HG03139 (cell line): Measurements from ENCODE around the gene METTL14.

Experiments used
- ATAC-seq: cut with Tn5 transposase; IDR thresholded peaks from one replicate; pipeline ENCODE4 v1.9.1; 2021; ENCODE audit not compliant: unreplicated experiment

The METTL14 gene

DNA sequence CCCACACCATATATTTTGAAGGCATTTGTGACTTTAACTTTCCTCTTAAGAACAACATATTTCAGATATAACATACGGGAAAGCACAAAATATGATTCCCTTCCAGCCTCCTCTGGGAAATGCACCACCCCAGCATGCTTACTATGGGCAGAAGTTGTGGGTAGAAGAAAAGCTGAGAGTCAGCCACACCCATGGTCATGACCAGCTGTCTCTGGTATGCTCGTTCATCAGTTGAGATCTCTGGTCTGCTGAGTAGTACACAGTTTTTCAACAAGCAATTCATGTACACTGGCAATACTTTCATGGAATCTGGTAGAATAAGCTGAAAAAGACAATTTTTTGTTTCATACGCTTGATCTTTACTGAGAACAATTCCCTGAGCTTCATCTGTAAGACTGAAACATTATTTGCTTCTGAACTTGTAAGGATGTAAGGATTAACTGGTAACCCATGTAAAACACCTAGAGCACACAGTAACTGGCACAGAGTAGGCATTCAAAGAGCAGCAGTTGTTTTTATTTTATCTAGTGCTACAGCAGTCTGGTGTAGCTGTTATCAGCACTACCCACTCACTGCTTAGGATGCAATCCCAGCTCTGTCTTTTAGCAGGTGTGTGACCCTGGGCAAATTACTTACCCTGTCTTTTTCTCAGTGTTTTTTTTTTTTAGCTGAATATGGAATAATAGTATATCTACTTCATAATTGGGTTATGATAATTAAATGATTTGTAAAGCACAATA lies 47.6 kb downstream of the METTL14 start:
- no peak for ATAC-seq

DNA sequence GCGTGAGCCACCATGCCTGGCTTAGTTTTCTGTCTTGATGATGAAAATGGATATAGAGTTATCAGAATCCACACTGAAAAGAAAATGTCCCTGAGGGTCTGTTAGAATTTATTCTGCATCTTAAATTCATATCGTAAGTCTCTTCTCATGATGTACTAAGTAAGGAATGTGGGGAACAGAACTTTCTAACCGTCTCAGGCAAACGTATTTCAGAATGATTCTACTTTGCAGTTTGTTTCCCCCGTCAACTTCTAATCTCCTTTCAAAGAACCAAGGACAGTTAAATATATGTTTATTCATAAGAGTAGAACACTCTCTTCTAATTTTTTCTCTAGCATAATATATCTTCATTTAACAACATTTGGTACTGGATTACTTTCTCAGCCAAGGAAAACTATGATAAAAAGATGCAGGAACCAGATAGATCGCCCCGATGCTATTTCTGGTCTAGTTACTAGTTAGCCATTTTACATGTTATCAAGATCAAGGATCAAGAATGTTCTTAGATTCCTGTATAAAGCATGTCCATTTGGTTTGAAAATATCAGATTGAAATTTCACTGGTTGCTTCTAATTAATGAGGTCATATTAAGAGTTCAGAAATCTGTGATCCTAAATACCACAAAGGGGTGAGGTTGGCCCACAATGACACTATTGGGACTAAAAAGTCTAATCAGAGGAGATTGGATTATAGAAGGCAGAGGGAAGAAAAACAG lies 49.5 kb downstream of the METTL14 start:
- ATAC-seq = no peak

DNA sequence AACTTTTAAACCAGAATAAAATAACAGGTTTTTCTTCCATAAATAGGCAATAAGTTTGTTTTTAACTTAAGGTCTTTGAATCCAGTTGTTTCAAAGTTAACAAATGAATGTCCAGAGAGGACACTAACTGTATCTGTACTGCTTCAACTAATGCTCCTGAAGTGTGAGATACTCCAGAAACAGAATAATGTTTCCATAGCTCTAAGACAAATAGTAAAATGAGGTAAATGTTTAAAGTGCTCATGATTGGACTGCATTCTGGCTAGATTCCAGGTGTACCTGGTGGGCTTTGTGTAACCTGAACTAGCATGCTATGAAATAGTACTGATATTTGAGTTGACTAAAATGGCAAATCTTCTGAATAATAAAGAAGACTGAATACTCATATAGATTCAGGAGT lies 51.7 kb downstream of the METTL14 start:
- ATAC-seq = no peak

DNA sequence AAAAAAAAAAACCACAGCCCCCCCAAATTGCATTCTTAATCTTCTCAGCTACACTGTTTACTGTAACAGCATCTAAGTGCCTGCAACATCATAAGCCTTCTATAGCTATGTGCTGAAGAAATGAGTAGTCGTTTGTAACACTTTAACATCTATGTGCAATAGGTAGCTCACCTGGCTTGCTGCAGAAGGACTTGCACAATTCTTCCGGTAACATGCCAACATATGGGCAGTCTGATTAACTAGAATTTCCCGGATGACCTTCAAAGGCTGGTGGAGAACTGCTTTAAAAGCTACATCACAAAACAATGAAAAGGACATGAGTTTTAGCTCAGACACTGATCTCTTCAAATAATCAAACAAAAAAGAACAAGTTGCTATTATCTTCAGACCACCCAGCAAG lies 52.9 kb downstream of the METTL14 start:
- no peak for ATAC-seq

DNA sequence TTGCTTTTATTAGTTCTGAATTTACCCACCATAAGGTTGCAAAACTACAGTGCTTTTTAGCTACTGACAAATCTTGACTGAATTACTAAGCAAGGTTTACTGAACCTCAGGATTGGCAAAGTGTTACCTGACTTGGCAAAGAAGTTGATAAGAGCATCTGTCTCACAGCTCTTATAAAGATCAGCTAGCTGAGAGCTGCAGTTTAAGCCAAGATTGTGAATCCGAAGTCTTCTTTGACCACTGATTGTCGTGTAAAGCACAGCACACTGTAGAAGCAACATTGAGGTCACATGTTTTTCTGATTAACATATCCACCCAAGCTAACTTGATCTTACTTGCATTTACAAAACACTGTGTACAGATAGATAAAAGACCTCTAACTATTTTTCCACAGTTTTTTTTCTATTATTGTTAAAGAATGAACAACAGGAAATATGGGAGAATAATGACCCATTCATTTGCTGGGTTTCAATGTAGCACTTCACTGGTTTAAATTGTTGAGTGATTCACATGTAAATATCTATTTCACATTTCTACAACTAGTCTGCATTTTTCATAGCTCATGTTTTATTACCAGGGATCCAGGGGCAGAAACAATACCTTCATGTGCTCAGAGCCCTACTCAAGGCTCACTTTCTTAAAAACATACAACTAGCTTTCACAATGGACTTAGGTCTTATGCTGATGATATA lies 54.0 kb downstream of the METTL14 start:
- ATAC-seq = no peak

DNA sequence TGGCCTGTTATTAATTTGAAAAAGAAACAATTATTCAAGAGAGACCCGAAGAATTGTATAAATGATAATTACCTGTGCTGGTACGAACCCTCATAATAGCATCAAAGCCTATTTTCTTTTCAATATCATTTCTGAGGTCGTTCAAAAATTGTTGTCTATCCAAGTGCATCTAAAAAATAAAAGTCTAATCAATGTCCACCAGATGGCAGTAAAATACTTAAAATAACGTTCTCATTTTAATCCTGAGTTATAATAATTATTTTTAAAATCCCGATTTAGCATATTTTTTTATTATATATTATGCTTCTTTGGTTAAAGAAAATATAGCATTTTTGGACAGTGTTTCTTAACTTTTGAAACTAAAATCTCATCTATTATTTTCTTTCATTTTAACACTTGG lies 55.7 kb downstream of the METTL14 start:
- ATAC-seq = no peak

DNA sequence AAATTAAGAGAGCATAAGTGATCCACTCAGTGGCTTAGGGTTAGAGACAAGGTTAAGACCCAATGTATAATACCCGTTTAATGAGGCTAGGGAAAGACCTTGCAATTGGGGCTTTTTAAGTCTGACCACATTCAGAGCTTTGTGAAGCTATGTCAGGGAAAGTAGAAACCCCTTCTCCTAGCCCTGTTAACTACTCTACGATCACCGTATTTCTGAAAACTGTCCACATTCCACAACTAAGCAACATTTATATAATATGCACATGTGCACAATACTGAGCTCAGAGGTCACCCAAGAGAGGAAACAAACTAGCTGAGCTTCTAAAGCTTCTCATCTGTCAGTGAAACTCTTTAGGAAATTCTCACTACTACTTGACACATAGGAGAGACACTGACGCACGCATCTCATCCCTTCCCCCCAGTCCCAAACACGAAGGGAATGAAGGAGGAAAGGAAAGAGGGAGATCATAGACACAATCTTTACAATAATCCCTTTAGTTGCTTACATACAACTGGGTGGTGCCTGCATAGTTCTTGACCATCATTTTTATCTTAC lies 56.2 kb downstream of the METTL14 start:
- no peak for ATAC-seq

DNA sequence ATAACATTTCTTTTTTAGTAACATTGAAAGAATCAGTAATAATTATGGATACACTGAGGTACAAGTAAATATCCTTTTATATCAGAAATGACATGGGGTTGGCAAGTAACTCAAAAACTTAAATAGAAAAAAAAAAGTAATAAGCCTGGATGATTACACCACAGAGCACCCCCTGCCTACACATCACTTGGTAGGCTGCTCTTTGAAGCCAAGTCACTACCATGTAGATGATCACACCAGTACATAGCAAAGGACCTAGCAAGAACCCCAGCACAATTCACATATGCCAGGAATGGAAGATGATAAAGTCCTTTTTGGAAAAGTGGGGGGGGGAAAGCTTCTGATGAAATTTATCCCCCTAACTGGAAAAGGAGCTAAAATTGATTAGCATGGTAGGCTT lies 56.9 kb downstream of the METTL14 start:
- ATAC-seq = no peak

DNA sequence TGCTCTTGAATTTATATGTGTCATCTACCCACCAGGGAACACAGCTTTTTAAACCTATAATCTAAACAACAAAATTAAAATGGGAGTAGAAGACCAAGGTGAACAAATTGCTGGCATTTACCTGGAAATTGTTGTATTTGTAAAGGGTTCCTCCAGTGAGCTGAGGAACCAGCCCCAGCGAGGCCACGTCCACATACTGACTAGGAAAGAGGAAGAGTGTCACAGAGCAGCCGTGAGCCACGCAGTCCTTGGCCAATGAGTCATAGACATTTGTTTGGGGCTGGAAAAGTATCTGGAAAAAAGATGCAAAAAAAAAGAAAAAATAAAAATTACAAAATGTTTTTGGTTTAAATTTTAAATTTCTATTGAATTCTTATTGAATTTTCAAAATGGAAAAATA lies 58.7 kb downstream of the METTL14 start:
- no peak for ATAC-seq

DNA sequence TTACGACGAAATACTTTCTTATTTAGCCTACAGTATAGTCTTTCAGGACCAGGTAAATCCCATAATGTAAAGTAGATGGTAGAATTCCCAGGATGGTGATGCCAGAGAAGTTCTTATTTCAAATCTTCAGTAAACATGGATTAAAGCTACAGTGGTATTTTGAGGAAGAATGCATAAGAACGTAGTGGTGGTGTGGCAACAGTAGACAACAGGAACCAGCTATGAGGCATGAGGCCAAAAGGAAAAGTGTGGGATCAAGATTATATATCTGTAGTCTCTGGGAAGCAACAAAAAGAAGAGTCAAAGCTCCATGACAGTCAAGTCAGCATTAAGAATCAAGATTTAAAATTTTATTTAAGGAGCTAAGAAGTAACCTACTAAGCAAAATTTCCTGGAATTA lies 60.2 kb downstream of the METTL14 start:
- ATAC-seq = no peak

DNA sequence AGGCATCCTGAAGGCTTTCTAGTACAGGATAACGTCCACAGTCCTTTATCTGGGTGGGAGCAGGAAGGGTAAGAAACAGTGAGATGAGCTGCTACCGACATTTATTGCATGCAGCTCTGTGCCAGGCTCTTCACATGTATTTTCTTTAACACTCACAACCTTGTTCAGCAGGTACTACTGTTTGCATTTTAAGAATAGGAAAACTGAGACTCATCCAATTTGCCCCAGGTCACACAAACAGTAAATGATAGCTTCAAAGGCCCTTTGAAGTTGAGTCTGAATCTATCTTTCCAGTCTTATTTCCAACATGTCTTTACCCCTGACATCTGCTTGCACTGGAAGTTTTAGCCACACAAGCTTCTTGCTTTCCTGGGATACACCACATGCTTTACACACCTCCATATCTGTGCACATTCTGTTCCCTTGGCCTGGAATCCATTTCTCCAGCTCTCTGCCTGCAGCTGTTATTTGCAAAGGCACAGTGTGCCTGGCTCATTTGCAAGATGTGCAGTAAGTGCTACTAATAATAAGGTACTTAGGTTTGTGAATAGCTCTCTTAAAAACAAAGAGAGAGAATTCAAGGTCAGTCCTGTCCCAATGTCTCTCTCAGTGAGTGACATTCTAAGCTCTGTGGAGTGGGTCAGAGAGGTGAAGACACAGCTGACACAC lies 61.2 kb downstream of the METTL14 start:
- ATAC-seq = no peak

DNA sequence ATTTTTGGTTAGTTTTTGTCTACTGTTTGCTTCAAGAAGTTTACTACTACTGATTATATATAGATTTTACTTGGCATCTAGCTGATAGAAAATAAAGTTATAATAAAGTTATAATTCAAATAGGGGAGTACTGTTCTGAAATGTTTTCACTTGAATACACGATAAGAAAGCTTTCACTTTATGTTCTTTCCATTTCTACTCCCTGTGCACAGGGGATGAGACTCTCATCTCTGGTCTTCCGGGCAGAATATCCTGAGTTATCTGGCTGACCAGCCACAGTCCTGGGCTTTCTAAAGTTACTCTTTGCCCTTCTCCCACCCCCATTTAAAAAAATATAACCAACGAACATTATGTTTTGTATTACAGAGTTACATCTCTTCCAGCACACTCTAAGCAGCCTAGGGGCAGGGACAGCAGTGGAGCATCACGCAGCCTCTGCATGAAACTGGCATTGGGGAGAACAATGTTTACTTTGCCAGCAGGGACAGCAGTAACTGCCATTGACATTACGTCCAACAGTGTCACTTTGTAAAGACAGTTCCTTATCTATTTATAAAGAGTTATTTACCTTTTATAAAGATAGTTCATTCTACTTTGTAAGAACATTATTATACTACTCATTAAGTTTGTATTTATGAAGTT lies 64.3 kb downstream of the METTL14 start:
- ATAC-seq = no peak

DNA sequence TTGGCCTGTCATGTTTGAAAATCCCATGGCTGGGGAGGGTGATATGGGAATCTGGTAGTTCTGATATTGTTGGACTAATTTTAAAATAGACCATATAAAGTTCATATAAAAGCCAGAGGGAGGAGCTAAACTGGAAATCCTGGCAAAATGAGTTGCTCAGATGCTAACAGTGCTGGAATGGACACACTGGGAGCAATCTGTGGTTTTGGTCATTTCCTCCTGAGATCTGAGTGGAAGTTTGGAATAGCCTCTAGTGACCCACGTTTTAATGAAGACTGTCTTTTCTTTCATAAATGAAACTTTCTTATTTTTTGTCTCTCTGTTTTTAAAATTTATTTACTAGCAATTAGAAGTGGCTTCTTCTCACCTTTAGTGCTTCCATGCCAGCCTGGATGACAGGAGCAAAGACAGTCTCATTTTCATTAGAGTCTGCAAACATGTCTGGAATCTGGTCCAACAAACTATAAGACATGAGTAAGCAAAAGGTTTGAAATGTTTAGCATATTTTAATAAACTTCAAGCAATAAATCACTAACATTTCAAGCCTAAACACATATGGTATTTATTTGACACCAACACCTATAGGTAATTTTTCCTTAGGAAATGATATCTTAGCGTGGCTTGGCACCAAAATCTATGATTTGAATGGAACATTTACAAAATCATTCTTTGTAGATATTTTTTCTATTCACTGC lies 66.6 kb downstream of the METTL14 start:
- ATAC-seq = no peak

DNA sequence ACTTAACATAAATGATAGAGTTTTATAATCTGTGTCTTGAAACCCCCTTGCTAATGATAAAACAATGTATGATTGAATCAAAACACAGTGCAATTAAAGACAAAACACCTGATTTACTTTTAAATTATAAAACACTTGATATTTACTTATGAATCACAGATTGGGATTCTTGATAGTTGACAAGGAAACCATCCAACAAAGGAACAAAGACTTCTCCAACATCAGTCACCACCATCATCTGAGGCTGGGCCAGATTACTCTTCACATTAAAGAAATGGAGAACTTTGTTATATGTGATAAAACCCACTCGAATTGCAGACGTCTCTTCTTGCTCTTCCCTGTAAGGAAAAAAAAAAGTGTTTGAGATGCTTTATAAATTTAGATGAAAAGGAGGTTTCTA lies 67.4 kb downstream of the METTL14 start:
- no peak for ATAC-seq

DNA sequence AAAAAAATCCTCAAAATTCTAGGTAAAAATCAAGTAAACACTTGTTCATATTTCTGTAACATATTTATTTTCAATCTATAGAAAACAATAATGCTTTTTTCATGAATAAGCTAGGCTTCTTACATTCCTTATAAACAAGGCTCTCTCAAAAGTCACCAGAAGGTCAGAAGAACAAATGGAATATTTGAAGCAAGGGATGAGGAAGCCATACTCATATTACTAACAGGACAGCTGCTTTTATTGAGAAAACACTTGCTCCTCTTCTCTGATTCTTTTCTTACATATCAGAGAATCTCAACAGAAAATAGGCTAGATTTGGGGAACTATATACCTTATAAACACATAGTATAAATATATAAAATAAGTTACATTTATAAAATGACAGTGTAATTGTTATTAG lies 67.9 kb downstream of the METTL14 start:
- no peak for ATAC-seq

DNA sequence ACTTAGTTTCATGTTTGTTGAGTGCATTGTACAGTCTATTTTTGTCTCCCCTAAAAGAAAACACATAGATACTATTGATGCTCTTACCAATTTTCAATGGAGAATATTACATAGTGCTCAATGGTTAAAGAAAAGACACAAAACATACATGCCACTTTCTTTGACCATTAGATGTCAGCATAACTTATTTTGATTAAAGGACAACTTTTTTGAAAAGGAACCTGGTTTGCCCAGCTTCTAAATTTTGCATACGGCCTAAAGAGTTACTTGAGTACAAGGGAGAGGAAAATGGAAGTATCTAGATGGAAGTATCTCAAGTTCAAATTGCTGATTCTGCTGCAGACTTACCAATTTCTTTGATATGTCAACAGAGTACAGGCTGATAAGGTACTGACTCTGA lies 68.5 kb downstream of the METTL14 start:
- ATAC-seq = no peak

DNA sequence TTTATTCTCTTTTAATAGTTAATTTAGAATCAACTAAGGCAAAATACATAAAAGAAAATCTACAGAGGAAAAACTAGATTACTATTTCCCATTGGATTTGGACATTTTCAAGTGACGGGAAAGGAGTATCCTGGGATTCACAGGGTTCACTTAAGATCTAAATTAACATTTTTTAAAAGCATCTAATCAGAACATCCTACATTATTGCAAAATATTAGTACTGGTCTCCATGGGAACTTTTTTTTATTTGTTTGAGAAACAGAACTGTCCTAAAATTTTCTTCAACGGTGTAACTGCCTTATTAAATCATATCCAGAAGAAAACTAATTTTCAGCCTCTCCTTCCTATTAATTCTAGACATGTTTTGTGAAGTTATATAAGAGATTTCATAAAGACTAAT lies 69.7 kb downstream of the METTL14 start:
- ATAC-seq = no peak

DNA sequence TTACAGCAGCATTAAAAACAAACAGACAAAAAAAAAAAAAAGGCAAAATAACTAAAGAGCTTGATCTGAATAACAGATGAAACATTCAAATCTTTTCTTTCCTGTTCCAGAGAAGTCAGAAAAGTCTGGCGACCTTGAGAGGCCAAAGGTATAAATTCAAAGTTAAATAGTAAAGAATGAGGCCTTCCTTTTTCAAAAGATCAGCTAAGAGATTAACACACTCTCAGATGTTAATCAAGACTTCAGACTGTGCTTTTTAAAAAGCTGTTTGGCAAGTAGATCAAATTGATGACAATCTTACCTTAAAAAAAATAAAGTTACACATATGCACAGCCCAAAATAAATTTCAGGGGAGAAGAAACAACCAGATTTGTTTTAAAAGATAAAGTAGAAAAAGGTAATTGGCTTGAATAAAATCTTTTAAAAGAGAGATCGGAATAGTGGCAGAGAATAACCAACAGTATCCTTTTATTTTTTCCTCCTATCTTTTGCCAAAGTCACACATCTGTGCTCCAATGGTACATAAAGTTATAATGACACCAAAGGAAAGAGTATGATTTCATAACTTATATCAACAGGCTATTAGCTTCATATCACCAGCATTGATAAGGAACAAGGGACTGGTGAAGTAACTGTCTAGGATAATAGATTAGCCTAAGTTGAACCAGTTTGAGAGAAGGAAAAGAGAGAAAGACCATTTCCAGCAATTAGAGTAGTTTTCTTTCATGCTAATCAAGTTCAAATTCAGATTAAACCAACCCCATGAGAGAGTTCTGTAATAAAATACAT lies 70.4 kb downstream of the METTL14 start:
- no peak for ATAC-seq

DNA sequence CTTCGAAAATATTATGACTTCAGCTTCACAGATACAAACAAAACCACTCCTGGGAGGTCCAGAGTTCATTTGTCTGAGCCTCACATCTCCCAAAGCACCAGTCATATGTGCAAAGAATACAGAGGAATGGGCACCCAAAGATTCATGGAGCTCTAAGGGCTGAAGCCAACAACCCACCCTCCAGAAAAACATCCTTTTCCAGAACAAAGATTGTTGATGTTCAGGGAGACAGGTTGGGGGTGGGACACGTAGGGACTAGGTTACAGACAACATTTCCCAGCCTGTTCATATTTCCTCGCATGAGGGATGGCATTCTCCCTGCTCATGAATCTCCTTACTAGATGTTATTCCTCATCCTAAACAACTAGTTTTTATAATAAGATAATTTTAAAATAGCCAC lies 71.2 kb downstream of the METTL14 start:
- ATAC-seq = no peak
